Adrenal gland (tissue), 12 donors: ENCODE measurements around the gene TSSC4. TPM values are rescaled to one million over a fixed set of nuclear protein-coding genes. Genes with fewer than 3 reads are reported as not detected.

ENCODE experiments used
- DNase-seq, 7 donors: peaks; one replicate each; pipeline ENCODE4 v3.0.0-alpha.2; 2019 to 2020
- H3K27ac ChIP-seq, 5 donors: fragments of 200-600 bp; sonication (generic) in 4 of 5; 1 replicate in 3 of 5; 2 replicates in 2 of 5; pipeline versions ENCODE4 v1.5.1 to v1.8.0; 2016 to 2020; ENCODE audit warnings: mild to moderate bottlenecking in 1 of 5
- H3K27me3 ChIP-seq: fragments of 200-600 bp; 2 replicates; pipeline ENCODE4 v1.8.0; 2021
- H3K36me3 ChIP-seq, 2 donors: fragments of 200-600 bp; replicated peaks in 1 of 2; 1 replicate in 1 of 2; 2 replicates in 1 of 2; pipeline versions ENCODE4 v1.5.1 to v1.8.0; 2018 to 2022
- H3K4me1 ChIP-seq, 2 donors: fragments of 200-600 bp; replicated peaks in 1 of 2; 1 replicate in 1 of 2; 2 replicates in 1 of 2; pipeline versions ENCODE4 v1.5.1 to v1.8.0; 2018 to 2021
- H3K4me3 ChIP-seq, 4 donors: fragments of 200-600 bp; sonication (generic) in 3 of 4; one replicate each; pipeline ENCODE4 v1.5.1; 2016 to 2018
- H3K9me3 ChIP-seq, 3 donors: fragments of 200-600 bp; sonication (generic) in 1 of 3; replicated peaks in 1 of 3; 1 replicate in 2 of 3; 2 replicates in 1 of 3; pipeline versions ENCODE4 v1.5.1 to v1.8.0; 2016 to 2021
- POLR2A ChIP-seq, 2 donors: fragments of 450-650 bp; IDR thresholded peaks; one replicate each; pipeline ENCODE4 v1.6.1; 2017; ENCODE audit warnings: antibody characterized with exemption in 2 of 2, mild to moderate bottlenecking in 2 of 2, moderate library complexity in 1 of 2
- WGBS, 4 donors: extraction: QIAGEN DNeasy Blood & Tissue Kit in 2 of 4; methylation state at CpG; one replicate each; pipeline versions ENCODE4 v1.1.5 to v1.1.7; 2013 to 2017; 5-methylcytosine and 5-hydroxymethylcytosine counted together
- intact Hi-C, 2 donors: fragments of 100-400 bp; cut with DNase I; formaldehyde crosslinking; loops; one replicate each; pipeline versions ENCODE4 v1.14.1 to v1.15.0; 2022 to 2023
- polyA plus RNA-seq, 3 donors: library from polyadenylated mRNA; stranded (reverse); fragments of 200-250 nt in 2 of 3; fragments of 350-450 nt in 1 of 3; fragmentation: Illumina TruSeq in 1 of 3; extraction: RNeasy Lipid Tissue Mini Kit (QIAGEN cat#74804) in 1 of 3; gene quantifications; one replicate each; pipeline ENCODE4 v1.2.3, GENCODE V29; 2013 to 2014
- total RNA-seq, 9 donors: library from RNA; depleted of rRNA in 4 of 9; stranded (reverse); fragments of >200 nt in 4 of 9; fragments of 120-200 nt in 1 of 9; fragmentation: NEBNext Ultra II Directional in 1 of 9; extraction: Animal tissue kit (Norgen Biotek cat#: 25700) in 1 of 9; gene quantifications; one replicate each; pipeline versions ENCODE4 v1.1.0 to v1.2.4, GENCODE V29; 2013 to 2023
- TF ChIP-seq, protein P1 (sequence below), 6 experiments: fragments of 450-650 bp in 4 of 6; fragments of 200-600 bp in 2 of 6; sonication (generic) in 1 of 6; IDR thresholded peaks; 1 replicate in 5 of 6; 2 replicates in 1 of 6; pipeline versions ENCODE4 v1.5.1 to v1.8.0; 2016 to 2021; ENCODE audit warnings: antibody characterized with exemption in 6 of 6, mild to moderate bottlenecking in 2 of 6, moderate library complexity in 1 of 6
- donor health status: healthy with polysubstance abuse.
- donor health status: Bipolar disorder and iron deficiency.
- donor health status: DM: yes; HTN: yes; CAD: no.
- donor health status: DM: no; HTN: no; CAD: no.
- donor health status: DM: no; HTN: no; CAD: no.
- donor health status: DM: yes; HTN: yes; CAD: no.

Gene TSSC4
- total and polyA plus RNA-seq, 12 donors = 3.4 to 94.6 (median 38.1) TPM

DNA sequence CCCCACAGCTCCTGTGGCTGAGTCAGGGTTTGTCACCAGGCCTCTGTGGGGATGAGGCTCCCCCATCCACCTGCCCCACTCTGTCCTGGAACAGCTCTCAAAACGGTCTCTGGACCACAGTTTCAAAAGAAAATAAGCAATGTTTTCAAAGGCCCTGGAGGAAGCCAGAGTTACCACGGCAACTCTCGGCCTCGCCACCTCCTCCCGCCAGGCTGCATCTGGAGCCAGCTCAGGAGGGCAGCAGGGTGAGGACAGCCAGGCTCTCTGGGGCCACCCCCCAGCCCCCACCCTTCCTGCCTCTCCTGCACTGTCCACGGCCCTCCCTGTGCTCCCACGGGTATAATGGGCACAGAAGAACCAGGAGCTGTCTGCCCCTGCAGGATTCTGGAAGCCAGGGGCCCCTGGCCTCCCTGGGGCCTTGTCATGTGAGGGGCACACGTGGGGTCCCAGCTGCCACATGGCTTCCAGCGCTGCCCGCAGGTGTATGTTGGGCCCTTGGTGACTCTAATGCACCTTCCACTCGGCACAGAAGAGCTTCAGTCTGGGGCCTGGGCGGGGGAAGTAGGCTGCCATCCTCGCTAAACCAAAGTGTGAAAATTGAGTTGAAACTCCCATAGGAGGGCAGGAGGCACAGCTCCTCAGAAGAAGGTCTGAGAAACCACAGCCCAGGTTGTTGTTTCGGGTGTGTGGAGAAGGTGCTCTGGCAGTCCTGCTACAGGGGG is 13.1 kb upstream of the TSSC4 start:
- 55 to 77% (median 59%) methylated on average over 9 to 14 of the region's 14 CpGs for WGBS, 4 donors
- no peak for TF ChIP-seq POLR2A (IDR thresholded peaks at IDR 0.05)
- TF ChIP-seq, protein P1, sequence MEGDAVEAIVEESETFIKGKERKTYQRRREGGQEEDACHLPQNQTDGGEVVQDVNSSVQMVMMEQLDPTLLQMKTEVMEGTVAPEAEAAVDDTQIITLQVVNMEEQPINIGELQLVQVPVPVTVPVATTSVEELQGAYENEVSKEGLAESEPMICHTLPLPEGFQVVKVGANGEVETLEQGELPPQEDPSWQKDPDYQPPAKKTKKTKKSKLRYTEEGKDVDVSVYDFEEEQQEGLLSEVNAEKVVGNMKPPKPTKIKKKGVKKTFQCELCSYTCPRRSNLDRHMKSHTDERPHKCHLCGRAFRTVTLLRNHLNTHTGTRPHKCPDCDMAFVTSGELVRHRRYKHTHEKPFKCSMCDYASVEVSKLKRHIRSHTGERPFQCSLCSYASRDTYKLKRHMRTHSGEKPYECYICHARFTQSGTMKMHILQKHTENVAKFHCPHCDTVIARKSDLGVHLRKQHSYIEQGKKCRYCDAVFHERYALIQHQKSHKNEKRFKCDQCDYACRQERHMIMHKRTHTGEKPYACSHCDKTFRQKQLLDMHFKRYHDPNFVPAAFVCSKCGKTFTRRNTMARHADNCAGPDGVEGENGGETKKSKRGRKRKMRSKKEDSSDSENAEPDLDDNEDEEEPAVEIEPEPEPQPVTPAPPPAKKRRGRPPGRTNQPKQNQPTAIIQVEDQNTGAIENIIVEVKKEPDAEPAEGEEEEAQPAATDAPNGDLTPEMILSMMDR (IDR thresholded peaks at IDR 0.05) = no peak
- peak in 1 of 7 donors; percentile 77 for DNase-seq
- no peaks in the 10 kb centered on the region for H3K27me3 ChIP-seq
- H3K4me3 ChIP-seq = no peak overlapping the region
- peaks cover 0 to 17% of the 10 kb centered on the region in 2 donors for H3K36me3 ChIP-seq
- intact Hi-C loops = no loop called here
- no peaks in the 10 kb centered on the region for H3K9me3 ChIP-seq
- peaks cover 4 to 74% of the 10 kb centered on the region in 2 donors for H3K4me1 ChIP-seq
- peak overlapping the region in 2 of 5 donors; percentile 41 to 65 for H3K27ac ChIP-seq

DNA sequence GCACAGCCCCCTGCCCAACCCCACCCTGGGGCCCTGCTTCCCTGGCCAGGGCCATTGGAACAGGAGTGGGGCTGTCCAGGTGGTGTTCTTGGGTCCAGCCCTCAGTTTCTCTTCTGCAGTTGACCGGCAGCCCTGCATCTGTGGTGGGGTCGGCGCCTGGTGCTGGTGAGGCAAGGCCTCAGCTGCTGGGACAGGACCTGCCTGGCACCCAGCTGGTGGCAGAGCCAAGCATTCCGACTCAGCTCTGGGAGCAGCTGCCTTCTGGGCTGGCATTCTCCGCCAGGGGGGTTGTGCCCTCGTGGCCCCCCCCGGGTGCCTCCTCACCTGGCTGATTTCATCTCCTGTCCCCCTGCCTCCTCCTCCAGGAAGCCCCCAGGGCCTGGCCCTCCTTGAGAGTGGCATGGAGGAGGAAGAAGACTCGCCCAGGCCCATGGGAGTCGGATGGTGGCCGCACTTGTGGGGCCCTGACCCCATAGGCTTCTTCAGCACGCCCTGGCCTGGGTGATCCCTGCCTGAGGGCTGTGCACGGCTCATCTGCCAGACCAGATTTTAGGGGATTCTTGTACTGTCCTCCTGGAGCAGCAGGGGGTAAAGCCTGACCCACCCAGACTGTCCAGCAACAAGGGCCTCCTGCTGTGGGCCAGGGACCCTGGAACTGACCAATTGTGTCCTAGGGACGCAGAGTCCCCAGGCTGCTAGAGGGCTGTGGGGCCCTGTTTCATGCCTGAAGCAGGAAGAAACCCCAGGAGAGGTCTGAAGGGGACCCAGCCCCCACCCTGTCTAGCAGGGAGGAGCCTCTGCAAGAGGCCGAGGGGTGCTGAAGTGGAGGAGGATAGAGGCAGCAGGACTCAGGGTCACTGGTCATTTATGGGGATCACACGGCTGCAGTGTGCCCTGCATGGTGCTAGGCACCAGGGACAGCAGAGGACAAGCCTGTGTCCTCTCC is 11.8 kb upstream of the TSSC4 start:
- TF ChIP-seq POLR2A (IDR thresholded peaks at IDR 0.05) = no peak
- no peak for DNase-seq
- Histone ChIP-seq H3K4me3 (no peak overlapping the region), H3K36me3 (peaks cover 0 to 29% of the 10 kb centered on the region in 2 donors), H3K9me3 (no peaks in the 10 kb centered on the region), H3K27me3 (no peaks in the 10 kb centered on the region), H3K4me1 (peaks cover 2 to 61% of the 10 kb centered on the region in 2 donors), H3K27ac (peak overlapping the region in 2 of 5 donors; percentile 41 to 65)
- 63 to 76% (median 70%) methylated on average over 1 to 15 of the region's 15 CpGs for WGBS, 4 donors
- intact Hi-C loops = no loop called here

DNA sequence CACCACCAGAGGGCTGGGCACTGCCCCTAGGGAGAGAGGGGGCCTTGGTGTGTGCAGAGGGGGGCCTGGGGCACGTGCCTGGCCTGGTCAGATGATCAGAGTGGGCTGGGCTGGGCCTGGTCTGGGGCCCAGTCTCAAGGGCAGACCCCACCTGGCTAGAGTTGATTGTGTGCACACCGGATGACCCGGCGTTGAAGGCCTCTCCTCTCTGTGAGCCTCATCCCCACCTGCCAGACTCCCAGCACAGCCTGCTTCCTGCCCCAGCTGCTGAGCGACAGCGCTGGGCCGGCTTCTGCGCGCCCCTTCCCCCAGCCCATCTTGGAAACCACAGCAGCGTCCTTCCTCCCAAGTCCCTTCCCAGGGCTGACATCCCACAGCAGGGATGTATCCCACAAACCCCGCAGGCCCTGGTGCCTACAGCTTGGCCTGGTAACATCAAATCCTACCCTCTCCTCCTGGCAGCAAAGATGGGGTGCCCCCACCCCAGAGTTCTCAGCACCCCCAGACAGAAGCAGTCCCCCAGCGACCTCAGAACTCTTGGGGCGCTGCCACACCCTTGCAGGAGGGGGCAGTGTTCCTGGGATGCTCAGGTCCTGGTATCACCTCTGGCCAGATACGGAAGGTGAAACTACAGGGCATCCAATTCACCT is 11.0 kb upstream of the TSSC4 start:
- Histone ChIP-seq H3K27ac (peak overlapping the region in 2 of 5 donors; percentile 41 to 65), H3K4me1 (peaks cover 0 to 59% of the 10 kb centered on the region in 2 donors), H3K36me3 (peaks cover 0 to 37% of the 10 kb centered on the region in 2 donors), H3K4me3 (no peak overlapping the region), H3K9me3 (no peaks in the 10 kb centered on the region), H3K27me3 (no peaks in the 10 kb centered on the region)
- intact Hi-C loops = no loop called here
- WGBS, 4 donors = 42 to 73% (median 51%) methylated on average over 5 to 14 of the region's 14 CpGs
- no peak for DNase-seq
- no peak for TF ChIP-seq POLR2A (IDR thresholded peaks at IDR 0.05)
- TF ChIP-seq, protein P1 (IDR thresholded peaks at IDR 0.05) = no peak

DNA sequence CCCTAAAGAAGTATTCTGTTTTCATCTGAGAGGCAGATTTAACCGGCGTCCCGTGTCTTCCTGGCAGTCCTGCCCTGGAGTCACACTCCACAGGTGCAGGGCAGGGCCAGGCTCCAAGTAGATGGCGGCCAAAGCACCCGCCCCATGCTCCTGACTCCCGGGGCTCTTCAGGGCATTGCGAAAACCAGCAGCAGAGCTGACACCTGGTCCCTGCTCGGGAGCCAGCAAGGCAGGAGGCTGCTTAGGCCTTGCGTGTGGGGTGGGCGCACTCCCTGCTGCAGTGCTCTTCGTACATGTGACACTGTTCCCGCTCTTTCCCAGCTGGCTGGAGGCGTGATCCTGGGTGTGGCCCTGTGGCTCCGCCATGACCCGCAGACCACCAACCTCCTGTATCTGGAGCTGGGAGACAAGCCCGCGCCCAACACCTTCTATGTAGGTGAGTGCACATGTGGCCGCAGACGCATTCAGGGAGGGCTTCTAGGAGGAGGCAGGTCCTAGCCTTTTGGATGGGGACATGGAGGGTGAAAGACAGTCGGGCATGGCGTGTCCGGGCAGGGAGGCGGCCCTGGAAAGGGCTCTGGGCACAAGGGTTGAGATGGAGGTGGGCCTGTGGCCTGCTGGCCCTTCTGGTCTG is 10.3 kb upstream of the TSSC4 start:
- Histone ChIP-seq H3K27me3 (no peaks in the 10 kb centered on the region), H3K36me3 (peaks cover 0 to 44% of the 10 kb centered on the region in 2 donors), H3K4me3 (no peak overlapping the region), H3K27ac (peak overlapping the region in 2 of 5 donors; percentile 41 to 65), H3K9me3 (no peaks in the 10 kb centered on the region), H3K4me1 (peaks cover 0 to 52% of the 10 kb centered on the region in 2 donors)
- WGBS, 4 donors = 82 to 87% (median 86%) methylated on average over 16 to 23 of the region's 23 CpGs
- DNase-seq = peak in 1 of 7 donors; percentile 57
- TF ChIP-seq, protein P1 (IDR thresholded peaks at IDR 0.05) = no peak
- TF ChIP-seq POLR2A (IDR thresholded peaks at IDR 0.05) = no peak
- intact Hi-C loops = no loop called here
